ENCODE measurements around the gene MTRFR.

MTRFR gene

GRCh38 chr12:123269395-123269892 lies 36.2 kb downstream of the MTRFR start:
- H3K9me3 ChIP-seq (ENCODE audit: low read length) = no peaks in the 10 kb centered on the region
- no peaks in the 10 kb centered on the region for H3K27me3 ChIP-seq (ENCODE audit: insufficient read depth, low read length)
- H3K36me3 ChIP-seq (ENCODE audit: insufficient read depth, low read length) = peaks cover 29% of the 10 kb centered on the region
- peaks cover 30% of the 10 kb centered on the region for H3K4me1 ChIP-seq (ENCODE audit: insufficient read depth, low read length)
- peak overlapping the region; percentile 67 for H3K4me3 ChIP-seq (ENCODE audit: low read length)
- no peak overlapping the region for H2AFZ ChIP-seq (ENCODE audit: low read depth, low read length)

DNA sequence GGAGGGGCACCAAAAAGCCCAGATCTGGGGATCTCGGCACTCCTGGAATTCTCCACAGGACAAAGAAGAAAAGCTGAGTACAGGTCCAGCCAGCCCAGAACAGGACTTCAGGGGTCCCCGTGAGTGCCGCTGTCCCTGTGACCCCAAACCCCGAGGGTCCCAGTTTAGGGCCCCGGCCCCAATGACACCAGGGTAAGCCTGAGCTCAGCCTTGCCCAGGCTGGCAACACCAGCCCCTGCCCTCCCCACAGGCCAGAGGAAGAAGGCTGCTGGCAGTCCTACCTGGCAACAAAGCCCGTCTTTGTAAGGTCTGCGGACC lies 36.6 kb downstream of the MTRFR start:
- Histone ChIP-seq H3K27me3 (ENCODE audit: insufficient read depth, low read length) (no peaks in the 10 kb centered on the region), H3K4me1 (ENCODE audit: insufficient read depth, low read length) (peaks cover 30% of the 10 kb centered on the region), H3K4me3 (ENCODE audit: low read length) (peak overlapping the region; percentile 67), H3K9me3 (ENCODE audit: low read length) (no peaks in the 10 kb centered on the region), H3K36me3 (ENCODE audit: insufficient read depth, low read length) (peaks cover 25% of the 10 kb centered on the region), H2AFZ (ENCODE audit: low read depth, low read length) (no peak overlapping the region)

DNA sequence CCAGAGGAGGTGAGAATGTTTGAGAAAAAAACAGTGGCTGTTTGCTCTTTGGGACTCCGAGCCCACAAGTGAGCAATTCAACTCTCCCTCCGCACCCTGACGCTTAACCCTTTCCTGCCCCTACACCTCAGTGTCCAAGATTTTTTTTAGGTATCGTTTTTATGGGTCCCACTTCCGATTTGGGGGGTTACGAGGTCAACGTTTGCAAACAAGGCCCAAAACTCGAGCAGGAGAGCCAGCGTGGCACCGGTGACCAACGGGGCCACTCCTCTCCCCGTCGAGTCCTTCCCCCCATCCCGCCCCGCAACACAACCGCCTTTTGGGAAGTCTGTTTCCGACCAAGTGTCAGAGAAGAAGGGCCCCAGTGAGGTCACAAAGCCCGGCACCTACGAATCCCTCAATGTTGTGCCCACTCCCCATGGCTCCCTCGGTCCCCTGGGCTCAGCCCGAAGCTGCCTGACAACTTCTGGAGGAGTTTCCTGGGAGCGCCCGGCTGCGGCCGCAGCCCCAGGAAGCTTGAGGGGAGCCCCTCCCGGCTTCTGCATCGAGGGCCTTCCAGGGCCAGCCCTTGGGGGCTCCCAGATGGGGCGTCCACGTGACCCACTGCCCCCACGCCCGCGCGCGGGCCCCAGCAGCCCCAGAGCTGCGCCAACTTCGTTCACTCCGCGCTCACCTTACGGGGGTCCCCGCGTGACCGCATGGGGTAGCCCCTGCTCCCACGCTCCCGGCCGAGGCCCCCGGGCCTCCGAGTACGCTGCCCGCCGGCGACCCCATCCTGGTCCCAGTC lies 37.2 kb downstream of the MTRFR start:
- Histone ChIP-seq H3K4me1 (ENCODE audit: insufficient read depth, low read length) (peaks cover 30% of the 10 kb centered on the region), H2AFZ (ENCODE audit: low read depth, low read length) (no peak overlapping the region), H3K4me3 (ENCODE audit: low read length) (peak overlapping the region; percentile 67), H3K9me3 (ENCODE audit: low read length) (no peaks in the 10 kb centered on the region), H3K27me3 (ENCODE audit: insufficient read depth, low read length) (no peaks in the 10 kb centered on the region), H3K36me3 (ENCODE audit: insufficient read depth, low read length) (peaks cover 20% of the 10 kb centered on the region)

- peaks cover 30% of the 10 kb centered on the region for H3K4me1 ChIP-seq (ENCODE audit: insufficient read depth, low read length)
- no peaks in the 10 kb centered on the region for H3K27me3 ChIP-seq (ENCODE audit: insufficient read depth, low read length)
- peak overlapping the region; percentile 67 for H3K4me3 ChIP-seq (ENCODE audit: low read length)
- H3K36me3 ChIP-seq (ENCODE audit: insufficient read depth, low read length) = peaks cover 14% of the 10 kb centered on the region
- H3K9me3 ChIP-seq (ENCODE audit: low read length) = no peaks in the 10 kb centered on the region
- no peak overlapping the region for H2AFZ ChIP-seq (ENCODE audit: low read depth, low read length)
Observed at GRCh38 chr12:123271001-123271668, 37.9 kb downstream of the MTRFR start.

DNA sequence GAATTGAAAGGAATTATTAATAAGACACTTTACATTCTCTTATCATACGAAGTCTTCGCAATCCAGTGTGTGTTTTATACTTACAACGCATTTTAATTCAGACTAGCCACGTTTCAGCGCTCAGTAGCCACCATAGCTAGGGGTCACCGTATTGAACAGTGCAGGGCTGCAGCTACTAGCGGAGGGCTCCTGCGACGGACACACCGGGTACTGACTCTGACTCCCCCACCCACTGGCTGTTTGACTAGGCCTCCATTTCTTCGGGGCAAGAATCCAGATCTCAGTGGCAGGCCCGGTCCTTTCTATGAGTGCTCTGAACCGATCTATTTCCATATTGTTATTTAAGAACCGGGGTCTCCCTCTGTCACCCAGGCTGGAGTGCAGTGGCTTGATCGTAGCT lies 39.9 kb downstream of the MTRFR start:
- H3K27me3 ChIP-seq (ENCODE audit: insufficient read depth, low read length) = no peaks in the 10 kb centered on the region
- H2AFZ ChIP-seq (ENCODE audit: low read depth, low read length) = no peak overlapping the region

DNA sequence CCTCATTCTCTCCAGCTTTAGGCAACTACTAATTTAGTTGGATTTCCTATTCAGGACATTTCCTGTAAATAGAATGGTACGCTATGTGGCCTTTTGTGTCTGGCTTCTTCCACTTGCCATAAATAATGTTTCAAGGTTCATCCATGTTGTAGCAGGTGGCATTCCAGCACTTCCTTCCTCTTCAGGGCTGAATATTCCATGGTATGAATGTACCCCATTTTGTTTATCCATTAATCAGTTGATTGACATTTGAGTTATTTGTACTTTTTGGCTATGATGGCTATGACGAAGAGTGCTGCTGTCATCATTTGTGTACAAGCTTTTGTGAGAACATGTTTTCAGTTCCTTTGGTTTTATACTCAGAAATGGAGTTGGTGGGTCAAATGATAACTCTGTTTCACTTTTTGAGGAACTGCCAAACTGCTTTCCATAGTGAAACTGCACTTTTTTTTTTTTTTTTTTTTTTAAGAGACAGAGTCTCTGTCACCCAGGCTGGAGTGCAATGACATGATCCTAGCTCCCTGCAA lies 44.9 kb downstream of the MTRFR start:
- Histone ChIP-seq H3K9me3 (ENCODE audit: low read length) (no peaks in the 10 kb centered on the region), H3K4me1 (ENCODE audit: insufficient read depth, low read length) (peaks cover under 1% of the 10 kb centered on the region), H2AFZ (ENCODE audit: low read depth, low read length) (no peak overlapping the region), H3K27me3 (ENCODE audit: insufficient read depth, low read length) (no peaks in the 10 kb centered on the region), H3K36me3 (ENCODE audit: insufficient read depth, low read length) (no peaks in the 10 kb centered on the region), H3K4me3 (ENCODE audit: low read length) (no peak overlapping the region)

More for the DNA sequence above, 39.9 kb downstream of the MTRFR start:
- H3K4me3 ChIP-seq (ENCODE audit: low read length) = no peak overlapping the region
- H3K36me3 ChIP-seq (ENCODE audit: insufficient read depth, low read length) = no peaks in the 10 kb centered on the region
- no peaks in the 10 kb centered on the region for H3K9me3 ChIP-seq (ENCODE audit: low read length)
- peaks cover 30% of the 10 kb centered on the region for H3K4me1 ChIP-seq (ENCODE audit: insufficient read depth, low read length)

GRCh38 chr12:123280971-123281370 lies 47.7 kb downstream of the MTRFR start:
- Histone ChIP-seq H3K4me1 (ENCODE audit: insufficient read depth, low read length) (no peaks in the 10 kb centered on the region), H2AFZ (ENCODE audit: low read depth, low read length) (no peak overlapping the region), H3K36me3 (ENCODE audit: insufficient read depth, low read length) (no peaks in the 10 kb centered on the region), H3K9me3 (ENCODE audit: low read length) (no peaks in the 10 kb centered on the region), H3K27me3 (ENCODE audit: insufficient read depth, low read length) (no peaks in the 10 kb centered on the region), H3K4me3 (ENCODE audit: low read length) (no peak overlapping the region)

DNA sequence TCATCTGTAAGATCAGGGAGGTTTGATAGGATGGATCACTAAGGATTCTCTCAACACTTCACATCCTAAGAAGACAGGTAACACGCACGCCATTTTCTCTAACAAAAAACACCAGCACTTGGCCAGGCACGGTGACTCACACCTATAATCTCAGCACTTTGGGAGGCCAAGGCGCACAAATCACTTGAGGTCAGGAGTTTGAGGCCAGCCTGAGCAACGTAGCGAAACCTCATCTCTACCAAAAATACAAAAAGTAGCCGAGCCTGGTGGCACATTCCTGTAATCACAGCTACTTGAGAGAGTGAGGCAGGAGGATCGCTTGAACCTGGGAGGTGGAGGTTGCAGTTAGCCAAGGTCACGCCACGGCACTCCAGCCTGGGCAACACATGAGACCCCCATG lies 48.9 kb downstream of the MTRFR start:
- peaks cover 7% of the 10 kb centered on the region for H3K4me1 ChIP-seq (ENCODE audit: insufficient read depth, low read length)
- H3K4me3 ChIP-seq (ENCODE audit: low read length) = no peak overlapping the region
- no peaks in the 10 kb centered on the region for H3K9me3 ChIP-seq (ENCODE audit: low read length)
- H3K27me3 ChIP-seq (ENCODE audit: insufficient read depth, low read length) = no peaks in the 10 kb centered on the region
- H2AFZ ChIP-seq (ENCODE audit: low read depth, low read length) = no peak overlapping the region
- H3K36me3 ChIP-seq (ENCODE audit: insufficient read depth, low read length) = no peaks in the 10 kb centered on the region

- no peaks in the 10 kb centered on the region for H3K9me3 ChIP-seq (ENCODE audit: low read length)
- H3K4me1 ChIP-seq (ENCODE audit: insufficient read depth, low read length) = peaks cover 8% of the 10 kb centered on the region
- H3K27me3 ChIP-seq (ENCODE audit: insufficient read depth, low read length) = no peaks in the 10 kb centered on the region
- no peaks in the 10 kb centered on the region for H3K36me3 ChIP-seq (ENCODE audit: insufficient read depth, low read length)
- H3K4me3 ChIP-seq (ENCODE audit: low read length) = no peak overlapping the region
- H2AFZ ChIP-seq (ENCODE audit: low read depth, low read length) = no peak overlapping the region
Observed at GRCh38 chr12:123283461-123283860, 50.2 kb downstream of the MTRFR start.

GRCh38 chr12:123284669-123285068 lies 51.4 kb downstream of the MTRFR start:
- Histone ChIP-seq H3K9me3 (ENCODE audit: low read length) (no peaks in the 10 kb centered on the region), H2AFZ (ENCODE audit: low read depth, low read length) (no peak overlapping the region), H3K4me3 (ENCODE audit: low read length) (no peak overlapping the region), H3K36me3 (ENCODE audit: insufficient read depth, low read length) (peaks cover 8% of the 10 kb centered on the region), H3K27me3 (ENCODE audit: insufficient read depth, low read length) (no peaks in the 10 kb centered on the region), H3K4me1 (ENCODE audit: insufficient read depth, low read length) (peaks cover 8% of the 10 kb centered on the region)

- H3K9me3 ChIP-seq (ENCODE audit: low read length) = no peaks in the 10 kb centered on the region
- H2AFZ ChIP-seq (ENCODE audit: low read depth, low read length) = no peak overlapping the region
- H3K4me3 ChIP-seq (ENCODE audit: low read length) = no peak overlapping the region
- H3K4me1 ChIP-seq (ENCODE audit: insufficient read depth, low read length) = peaks cover 8% of the 10 kb centered on the region
- no peaks in the 10 kb centered on the region for H3K27me3 ChIP-seq (ENCODE audit: insufficient read depth, low read length)
- peaks cover 14% of the 10 kb centered on the region for H3K36me3 ChIP-seq (ENCODE audit: insufficient read depth, low read length)
Observed at GRCh38 chr12:123286652-123287373, 53.6 kb downstream of the MTRFR start.

DNA sequence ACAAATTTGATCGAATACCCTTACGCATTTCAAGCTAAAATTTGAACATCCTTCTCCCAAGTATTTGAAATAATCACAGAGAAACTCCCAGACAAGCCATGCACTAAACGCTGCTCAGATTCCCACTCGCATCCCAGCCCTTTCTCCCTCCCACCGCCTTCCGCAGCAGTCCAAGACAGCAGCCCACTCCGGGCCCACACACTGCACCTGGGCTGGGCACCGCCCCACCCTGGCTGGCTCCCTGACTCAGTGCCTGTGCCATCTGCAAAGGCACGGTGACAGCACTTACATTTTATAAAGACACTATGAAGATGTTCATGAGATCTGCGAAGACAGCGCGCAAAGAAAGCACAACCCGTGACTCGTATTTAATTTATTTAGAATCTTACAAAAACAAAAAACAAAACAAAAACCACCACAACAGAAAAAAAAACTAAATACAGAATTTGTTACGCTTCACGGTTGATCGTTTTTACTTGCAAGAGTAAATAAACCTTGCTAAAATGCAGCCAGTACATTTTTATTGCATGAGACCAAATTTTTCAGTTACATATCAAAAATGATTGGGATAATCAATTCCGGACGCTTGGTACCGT lies 55.6 kb downstream of the MTRFR start:
- no peak overlapping the region for H3K4me3 ChIP-seq (ENCODE audit: low read length)
- peaks cover 8% of the 10 kb centered on the region for H3K4me1 ChIP-seq (ENCODE audit: insufficient read depth, low read length)
- H2AFZ ChIP-seq (ENCODE audit: low read depth, low read length) = no peak overlapping the region
- peaks cover 31% of the 10 kb centered on the region for H3K36me3 ChIP-seq (ENCODE audit: insufficient read depth, low read length)
- no peaks in the 10 kb centered on the region for H3K9me3 ChIP-seq (ENCODE audit: low read length)
- no peaks in the 10 kb centered on the region for H3K27me3 ChIP-seq (ENCODE audit: insufficient read depth, low read length)

- Histone ChIP-seq H3K4me3 (ENCODE audit: low read length) (no peak overlapping the region), H3K36me3 (ENCODE audit: insufficient read depth, low read length) (peaks cover 40% of the 10 kb centered on the region), H3K9me3 (ENCODE audit: low read length) (no peaks in the 10 kb centered on the region), H2AFZ (ENCODE audit: low read depth, low read length) (no peak overlapping the region), H3K4me1 (ENCODE audit: insufficient read depth, low read length) (peaks cover 8% of the 10 kb centered on the region), H3K27me3 (ENCODE audit: insufficient read depth, low read length) (no peaks in the 10 kb centered on the region)
Observed at GRCh38 chr12:123289911-123290310, 56.7 kb downstream of the MTRFR start.
